Loucy (cell line): ENCODE data around the gene TSPAN33.

Experiments used
- H2AFZ ChIP-seq: fragments of 200-600 bp; sonication (generic); 2 replicates; pipeline ENCODE4 v1.6.0; 2016; ENCODE audit warnings: antibody characterized with exemption, mild to moderate bottlenecking, low read length, moderate library complexity
- H3F3A ChIP-seq: fragments of 200-600 bp; 2 replicates; pipeline ENCODE4 v1.6.0; 2016; ENCODE audit warnings: antibody characterized with exemption, low read depth, mild to moderate bottlenecking
- H3K27me3 ChIP-seq: fragments of 200-600 bp; sonication (generic); 2 replicates; pipeline ENCODE4 v1.6.1; 2014; ENCODE audit warnings: low read length, mild to moderate bottlenecking; ENCODE audit not compliant: insufficient read depth, poor library complexity, severe bottlenecking
- H3K36me3 ChIP-seq: fragments of 200-600 bp; sonication (generic); 2 replicates; pipeline ENCODE4 v1.6.1; 2016; ENCODE audit warnings: low read length; ENCODE audit not compliant: insufficient read depth
- H3K4me1 ChIP-seq: fragments of 200-600 bp; sonication (generic); 2 replicates; pipeline ENCODE4 v1.5.1; 2014; ENCODE audit warnings: low read length, mild to moderate bottlenecking; ENCODE audit not compliant: insufficient read depth, poor library complexity, severe bottlenecking
- H3K4me2 ChIP-seq: fragments of 200-600 bp; sonication (generic); 2 replicates; pipeline ENCODE4 v1.6.0; 2014; ENCODE audit warnings: antibody characterized with exemption, low read length, low read depth, mild to moderate bottlenecking; ENCODE audit not compliant: poor library complexity, severe bottlenecking
- H3K4me3 ChIP-seq: fragments of 200-600 bp; sonication (generic); 2 replicates; pipeline ENCODE4 v1.5.1; 2014; ENCODE audit warnings: low read length, mild to moderate bottlenecking, mixed read lengths; ENCODE audit not compliant: poor library complexity, severe bottlenecking
- H3K79me2 ChIP-seq: fragments of 200-600 bp; sonication (generic); 2 replicates; pipeline ENCODE4 v1.6.1; 2014; ENCODE audit warnings: low read length; ENCODE audit not compliant: insufficient read depth
- H3K9ac ChIP-seq: fragments of 200-600 bp; sonication (generic); 2 replicates; pipeline ENCODE4 v1.6.0; 2014; ENCODE audit warnings: mild to moderate bottlenecking, low read depth, low read length, moderate library complexity; ENCODE audit not compliant: poor library complexity, severe bottlenecking
- H3K9me2 ChIP-seq: fragments of 200-600 bp; sonication (generic); replicated peaks from 2 replicates; pipeline ENCODE4 v1.6.1; 2016; ENCODE audit warnings: low read depth, low read length, mixed read lengths
- H3K9me3 ChIP-seq: fragments of 200-600 bp; sonication (generic); 2 replicates; pipeline ENCODE4 v1.6.1; 2014; ENCODE audit warnings: mild to moderate bottlenecking, antibody characterized with exemption, low read length, low read depth; ENCODE audit not compliant: insufficient read depth
- H4K20me1 ChIP-seq: fragments of 200-600 bp; sonication (generic); 2 replicates; pipeline ENCODE4 v1.6.0; 2014; ENCODE audit warnings: antibody characterized with exemption, low read length, mild to moderate bottlenecking; ENCODE audit not compliant: insufficient read depth, poor library complexity, severe bottlenecking
- EZH2phosphoT487 ChIP-seq: fragments of 200-600 bp; IDR thresholded peaks from 2 replicates; pipeline ENCODE4 v1.6.1; 2018; ENCODE audit warnings: antibody characterized with exemption, mild to moderate bottlenecking, moderate library complexity, borderline replicate concordance
- TF ChIP-seq, protein P1 (sequence below): fragments of 200-600 bp; sonication (generic); conservative IDR thresholded peaks from 2 replicates; pipeline ENCODE4 v1.5.1; 2014; ENCODE audit warnings: mild to moderate bottlenecking, antibody characterized with exemption, low read length

TSPAN33 gene

DNA sequence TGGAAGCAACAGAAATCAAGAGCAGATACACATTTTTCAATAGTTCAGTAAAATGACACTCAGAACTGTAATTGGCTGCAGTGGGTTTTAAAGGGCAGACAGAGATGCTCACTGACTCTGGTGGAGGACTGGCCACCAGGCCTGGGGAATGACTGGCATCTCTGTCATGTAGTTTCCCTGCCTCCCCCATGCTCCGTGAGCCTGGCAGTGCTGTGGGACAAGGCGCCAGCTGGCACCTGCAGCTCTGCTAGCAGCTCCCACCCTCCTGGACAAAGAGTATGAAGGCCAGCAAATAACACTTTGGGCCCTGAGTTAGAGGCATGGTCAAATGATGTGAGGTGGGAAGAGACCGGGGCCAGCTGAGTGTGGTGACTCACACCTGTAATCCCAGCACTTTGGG lies 15.0 kb downstream of the TSPAN33 start:
- H3K79me2 ChIP-seq = no peaks in the 10 kb centered on the region
- no peak overlapping the region for H3K9ac ChIP-seq
- no peak overlapping the region for H2AFZ ChIP-seq
- no peaks in the 10 kb centered on the region for H3K27me3 ChIP-seq
- no peak overlapping the region for H3K4me2 ChIP-seq
- no peaks in the 10 kb centered on the region for H3K9me2 ChIP-seq
- TF ChIP-seq, protein P1, sequence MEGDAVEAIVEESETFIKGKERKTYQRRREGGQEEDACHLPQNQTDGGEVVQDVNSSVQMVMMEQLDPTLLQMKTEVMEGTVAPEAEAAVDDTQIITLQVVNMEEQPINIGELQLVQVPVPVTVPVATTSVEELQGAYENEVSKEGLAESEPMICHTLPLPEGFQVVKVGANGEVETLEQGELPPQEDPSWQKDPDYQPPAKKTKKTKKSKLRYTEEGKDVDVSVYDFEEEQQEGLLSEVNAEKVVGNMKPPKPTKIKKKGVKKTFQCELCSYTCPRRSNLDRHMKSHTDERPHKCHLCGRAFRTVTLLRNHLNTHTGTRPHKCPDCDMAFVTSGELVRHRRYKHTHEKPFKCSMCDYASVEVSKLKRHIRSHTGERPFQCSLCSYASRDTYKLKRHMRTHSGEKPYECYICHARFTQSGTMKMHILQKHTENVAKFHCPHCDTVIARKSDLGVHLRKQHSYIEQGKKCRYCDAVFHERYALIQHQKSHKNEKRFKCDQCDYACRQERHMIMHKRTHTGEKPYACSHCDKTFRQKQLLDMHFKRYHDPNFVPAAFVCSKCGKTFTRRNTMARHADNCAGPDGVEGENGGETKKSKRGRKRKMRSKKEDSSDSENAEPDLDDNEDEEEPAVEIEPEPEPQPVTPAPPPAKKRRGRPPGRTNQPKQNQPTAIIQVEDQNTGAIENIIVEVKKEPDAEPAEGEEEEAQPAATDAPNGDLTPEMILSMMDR = no peak
- no peak for TF ChIP-seq EZH2phosphoT487
- H3K36me3 ChIP-seq = no peaks in the 10 kb centered on the region
- H3F3A ChIP-seq = no peaks in the 10 kb centered on the region
- no peaks in the 10 kb centered on the region for H3K9me3 ChIP-seq
- no peaks in the 10 kb centered on the region for H3K4me1 ChIP-seq
- no peak overlapping the region for H3K4me3 ChIP-seq
- H4K20me1 ChIP-seq = no peaks in the 10 kb centered on the region

DNA sequence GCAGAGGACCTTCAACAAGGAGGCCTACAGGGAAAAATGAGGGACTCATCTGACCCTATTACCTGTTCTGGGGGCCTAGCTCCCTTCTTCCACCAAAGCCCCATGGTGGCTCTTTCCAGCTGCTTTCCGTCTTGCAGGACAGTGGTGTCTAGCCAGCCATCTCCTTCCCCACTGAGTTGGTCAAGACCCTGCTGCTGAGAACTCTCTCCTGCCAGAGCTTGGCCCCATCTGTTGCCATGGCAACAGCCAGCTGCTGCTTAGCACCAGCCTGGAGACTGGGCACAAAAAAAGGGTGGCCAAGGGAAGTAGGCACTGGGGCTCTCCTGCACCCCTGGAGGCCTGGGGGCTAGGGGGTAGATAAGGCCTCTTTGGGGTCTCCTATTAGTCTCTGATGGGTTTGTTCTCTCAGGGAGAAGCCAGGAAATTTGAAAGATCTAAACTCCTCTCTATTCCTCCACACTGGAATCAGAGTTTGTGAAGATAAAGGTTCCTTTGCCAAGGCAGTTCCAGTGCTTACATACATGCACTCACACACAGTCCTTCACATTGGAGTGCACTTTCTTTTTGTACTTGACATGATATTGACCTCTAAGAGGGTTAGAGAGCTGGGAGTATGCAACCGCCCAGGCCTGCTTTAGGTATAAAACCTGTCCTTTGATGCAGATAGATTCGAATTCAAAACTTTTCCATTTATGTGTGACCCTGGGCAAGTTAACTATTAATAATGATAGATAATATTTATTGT lies 15.8 kb downstream of the TSPAN33 start:
- Histone ChIP-seq H3K9me2 (no peaks in the 10 kb centered on the region), H3K36me3 (no peaks in the 10 kb centered on the region), H2AFZ (no peak overlapping the region), H3K27me3 (no peaks in the 10 kb centered on the region), H3K79me2 (no peaks in the 10 kb centered on the region), H3K9me3 (no peaks in the 10 kb centered on the region), H3K4me3 (no peak overlapping the region), H3K4me1 (no peaks in the 10 kb centered on the region), H4K20me1 (no peaks in the 10 kb centered on the region), H3F3A (no peaks in the 10 kb centered on the region), H3K4me2 (no peak overlapping the region), H3K9ac (no peak overlapping the region)
- TF ChIP-seq, protein P1 = no peak
- TF ChIP-seq EZH2phosphoT487 = no peak

DNA sequence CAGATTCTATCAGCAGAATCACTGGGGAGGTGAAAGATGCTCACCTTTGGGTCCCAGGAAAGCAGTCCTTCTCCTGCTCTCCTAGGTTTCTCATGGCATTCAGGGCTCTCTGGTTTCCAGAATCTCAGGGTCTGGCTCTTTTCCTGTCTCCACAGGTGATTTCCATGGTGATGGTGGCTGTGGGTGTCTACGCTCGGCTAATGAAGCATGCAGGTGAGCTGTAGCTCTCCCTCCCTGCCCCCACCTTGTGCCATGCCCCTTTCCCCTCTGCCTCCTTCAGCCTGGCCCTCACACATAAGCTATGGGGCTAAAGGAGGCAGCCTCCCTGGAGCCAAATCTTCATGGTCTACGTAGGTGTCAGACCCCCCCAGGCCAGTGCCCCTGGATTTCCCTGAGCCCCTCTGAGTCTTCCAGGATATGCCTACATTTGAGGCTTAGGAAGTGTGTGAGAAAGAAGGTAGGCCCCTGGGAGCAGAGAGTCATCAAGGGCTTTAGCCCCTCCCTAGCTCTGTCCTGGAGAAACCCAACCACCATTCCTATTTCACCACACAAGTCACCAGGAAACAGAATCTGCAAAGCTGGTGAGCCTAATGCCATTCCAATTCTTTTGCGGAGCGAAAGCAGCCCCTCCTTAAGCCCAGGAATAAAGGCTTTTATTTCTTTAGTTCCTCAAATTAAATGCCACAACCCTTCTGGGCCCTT lies 17.2 kb downstream of the TSPAN33 start:
- H3K36me3 ChIP-seq = no peaks in the 10 kb centered on the region
- no peaks in the 10 kb centered on the region for H4K20me1 ChIP-seq
- no peaks in the 10 kb centered on the region for H3K4me1 ChIP-seq
- no peaks in the 10 kb centered on the region for H3K27me3 ChIP-seq
- no peak overlapping the region for H2AFZ ChIP-seq
- TF ChIP-seq, protein P1 = no peak
- no peak for TF ChIP-seq EZH2phosphoT487
- no peaks in the 10 kb centered on the region for H3K9me3 ChIP-seq
- no peaks in the 10 kb centered on the region for H3F3A ChIP-seq
- H3K9ac ChIP-seq = no peak overlapping the region
- no peak overlapping the region for H3K4me3 ChIP-seq
- no peaks in the 10 kb centered on the region for H3K79me2 ChIP-seq
- H3K4me2 ChIP-seq = no peak overlapping the region
- H3K9me2 ChIP-seq = no peaks in the 10 kb centered on the region
